ENCODE measurements around the gene MFSD11.
"Not testable (repeated sequence)": the region's sequence is repeated elsewhere in the genome, so short reads cannot be mapped to it uniquely, and the experiment has no call there.

MFSD11 gene

GRCh38 chr17:76709077-76709950 lies 28.6 kb upstream of the MFSD11 start:
- peak; percentile 83 for DNase-seq (ENCODE audit: low spot score)

- not testable (repeated sequence) for DNase-seq (ENCODE audit: low spot score)
Measured at GRCh38 chr17:76709951-76710862, 27.7 kb upstream of the MFSD11 start.

GRCh38 chr17:76710863-76711611 lies 26.9 kb upstream of the MFSD11 start, which contains the start of gene MXRA7:
TSS of gene MXRA7 (minus strand) at chr17:76710965. CDS start at chr17:76710946, 19 bp downstream.
- DNase-seq (ENCODE audit: low spot score): peak; percentile 75

DNA sequence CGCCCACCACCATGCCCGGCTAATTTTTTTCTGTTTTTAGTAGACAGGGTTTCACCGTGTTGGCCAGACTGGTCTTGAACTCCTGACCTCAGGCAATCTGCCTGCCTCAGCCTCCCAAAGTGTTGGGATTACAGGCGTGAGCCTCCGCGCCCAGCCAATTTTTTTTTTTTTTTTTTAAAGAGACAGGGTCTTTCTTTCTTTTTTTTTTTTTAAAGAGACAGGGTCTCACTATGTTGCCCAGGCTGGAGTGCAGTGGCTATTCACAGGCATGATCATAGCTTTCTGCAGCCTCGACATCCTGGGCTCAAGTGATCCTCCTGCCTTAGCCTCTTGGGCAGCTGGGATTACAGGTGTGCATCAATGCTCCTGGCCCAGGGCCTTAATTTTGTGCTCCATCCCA lies 25.6 kb upstream of the MFSD11 start:
- not testable (repeated sequence) for DNase-seq (ENCODE audit: low spot score)

DNA sequence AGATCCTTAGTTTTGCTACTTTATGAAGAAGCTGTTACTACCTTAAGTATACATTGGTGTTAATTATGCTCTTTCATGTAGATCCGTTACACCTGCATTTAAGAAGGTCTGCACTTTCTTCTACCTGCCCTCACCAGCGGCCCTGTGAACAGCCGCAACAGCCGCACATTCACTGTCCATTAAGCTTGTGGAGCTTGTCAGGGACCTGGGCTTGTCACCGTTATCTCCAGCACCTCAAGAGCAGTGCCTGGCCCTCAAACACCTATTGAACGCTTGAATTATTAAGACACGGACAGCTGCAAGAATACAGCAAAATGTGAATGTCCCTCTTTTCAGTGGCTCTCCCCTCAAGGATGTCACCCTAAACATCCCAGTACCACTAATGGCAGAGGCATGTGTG lies 24.2 kb upstream of the MFSD11 start:
- no peak for DNase-seq (ENCODE audit: low spot score)

DNA sequence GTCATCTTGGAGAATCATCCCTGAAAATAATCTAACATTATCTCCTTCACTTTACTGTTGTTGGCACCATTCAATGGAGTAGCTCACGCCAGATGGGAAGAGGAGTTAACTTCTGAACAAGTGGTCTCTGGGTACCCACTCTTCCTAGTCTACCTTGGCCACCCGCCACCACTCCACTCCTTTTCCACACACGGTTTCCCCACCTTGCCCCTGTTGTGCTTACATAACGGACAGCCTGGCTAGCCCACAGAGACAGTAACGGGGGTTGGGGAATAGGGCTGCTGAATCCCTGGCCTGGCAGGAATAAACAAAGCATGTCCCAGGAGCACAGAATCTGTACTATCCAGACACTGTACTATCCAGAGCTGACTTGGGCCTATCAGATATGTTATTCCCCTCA lies 23.6 kb upstream of the MFSD11 start:
- no peak for DNase-seq (ENCODE audit: low spot score)

DNA sequence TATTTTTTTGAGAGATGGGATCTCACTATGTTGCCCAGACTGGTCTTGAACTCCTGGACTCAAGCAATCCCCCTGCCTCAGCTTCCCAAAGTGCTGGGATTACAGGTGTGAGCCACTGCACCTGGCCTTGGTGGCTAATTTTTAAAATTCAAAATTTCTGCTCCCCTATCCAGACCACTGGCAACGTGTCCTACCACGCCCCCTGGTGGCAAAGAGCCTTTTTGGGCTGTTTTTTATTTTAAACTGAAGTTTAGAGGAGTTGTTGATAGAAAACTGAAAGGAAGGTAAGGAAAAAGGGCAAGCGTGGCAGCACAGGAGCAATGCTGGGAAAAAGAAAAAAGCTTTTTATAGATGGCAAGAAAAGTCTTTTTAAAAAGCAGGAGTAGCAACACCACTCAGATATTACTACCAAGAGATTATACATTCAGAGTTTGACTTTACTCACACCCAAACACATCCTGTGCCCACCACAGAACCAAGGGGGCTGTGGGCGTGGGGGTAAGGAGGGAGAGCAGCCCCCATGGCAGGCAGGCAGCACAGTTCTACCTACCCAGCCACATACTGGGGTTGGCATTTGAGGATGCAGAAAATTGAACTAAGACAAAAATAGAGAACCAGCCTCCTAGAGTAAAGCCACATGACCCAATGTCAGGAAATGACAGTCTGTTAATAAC lies 23.0 kb upstream of the MFSD11 start:
- peak; percentile 70 for DNase-seq (ENCODE audit: low spot score)

DNA sequence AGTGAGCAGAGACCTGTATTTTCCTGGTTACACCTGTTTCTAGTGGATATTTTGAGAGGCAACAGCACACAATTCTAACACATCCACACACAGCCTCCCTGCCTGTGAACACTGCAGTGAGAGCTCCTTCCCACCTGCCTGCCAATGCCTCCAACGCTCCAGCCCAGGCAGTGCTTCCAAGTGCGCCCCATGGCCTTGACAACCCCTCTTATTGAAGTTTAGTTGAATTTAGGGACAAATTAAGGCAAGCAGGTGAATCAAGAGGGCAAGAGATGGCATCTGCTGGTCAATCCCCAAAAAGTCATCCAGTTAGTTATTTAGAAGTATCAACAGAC lies 22.5 kb upstream of the MFSD11 start:
- DNase-seq (ENCODE audit: low spot score): no peak

DNA sequence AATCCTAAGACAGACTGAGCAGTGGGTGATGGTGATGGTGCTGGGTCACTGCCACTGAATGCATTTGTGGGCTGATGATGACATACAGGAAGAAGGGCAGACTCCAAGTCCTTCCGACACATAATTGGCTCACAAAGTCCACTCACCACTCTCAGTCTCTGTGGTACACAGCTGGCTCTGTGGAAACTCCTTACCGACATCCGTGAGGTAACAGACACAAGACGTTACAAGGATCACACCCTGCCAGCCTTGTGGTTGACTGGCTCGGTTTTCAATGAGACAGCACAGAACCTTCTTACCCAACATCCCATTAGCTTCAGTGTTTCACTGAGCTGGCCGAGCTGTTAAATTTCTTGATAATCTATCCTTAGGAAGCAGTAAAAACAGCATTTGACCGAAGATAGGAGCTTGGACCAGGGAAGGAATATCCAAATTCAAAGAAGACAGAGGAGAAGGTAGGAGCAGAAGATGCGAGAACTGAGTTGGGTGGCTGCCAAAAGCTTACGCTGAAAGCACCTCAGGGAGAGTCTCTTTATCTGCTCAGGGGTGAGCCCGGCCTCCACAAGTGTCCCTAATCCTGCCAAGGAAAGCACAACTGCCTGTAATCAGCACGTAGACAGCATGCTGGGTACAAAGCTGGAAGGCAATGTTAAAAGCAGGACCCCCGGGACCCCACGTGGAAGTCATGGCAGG lies 21.6 kb upstream of the MFSD11 start:
- DNase-seq (ENCODE audit: low spot score): no peak

DNA sequence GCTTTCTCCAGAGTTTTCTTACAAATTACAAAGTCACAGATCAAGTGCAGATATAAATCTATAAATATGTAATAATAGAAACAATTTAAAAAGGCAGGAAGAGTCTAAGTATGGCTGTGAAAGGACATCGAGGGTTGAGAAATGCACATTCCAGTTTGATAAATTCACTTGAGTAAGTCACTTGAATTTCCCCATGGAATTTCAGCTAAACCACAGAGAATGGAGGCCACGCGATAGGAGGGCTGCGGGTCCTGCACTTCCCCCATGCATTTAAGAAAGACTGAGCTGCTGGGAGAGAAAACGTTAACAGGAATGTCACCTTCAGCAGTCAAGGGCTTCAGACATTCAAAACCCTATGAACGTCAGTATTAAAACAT lies 21.1 kb upstream of the MFSD11 start:
- no peak for DNase-seq (ENCODE audit: low spot score)

DNA sequence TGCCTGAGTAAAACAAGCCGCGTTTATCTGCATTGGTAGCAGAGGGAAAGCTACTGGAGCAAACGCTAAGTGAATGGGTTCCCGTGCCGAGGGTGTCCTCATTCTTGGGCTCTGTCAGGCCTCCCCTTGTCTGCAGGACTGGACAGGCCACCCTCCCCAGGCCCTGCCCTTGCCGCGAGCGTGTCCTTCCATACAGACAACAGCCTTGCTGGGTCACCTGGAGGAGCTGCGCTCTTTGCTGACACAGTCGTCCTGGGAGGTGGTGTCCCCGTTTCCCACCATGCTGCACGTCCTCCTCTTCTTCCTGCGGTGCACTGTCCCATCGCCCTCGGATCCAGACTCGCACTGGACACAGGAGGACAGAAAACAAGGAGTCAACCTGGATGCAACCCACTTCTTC lies 19.4 kb upstream of the MFSD11 start:
- no peak for DNase-seq (ENCODE audit: low spot score)

DNA sequence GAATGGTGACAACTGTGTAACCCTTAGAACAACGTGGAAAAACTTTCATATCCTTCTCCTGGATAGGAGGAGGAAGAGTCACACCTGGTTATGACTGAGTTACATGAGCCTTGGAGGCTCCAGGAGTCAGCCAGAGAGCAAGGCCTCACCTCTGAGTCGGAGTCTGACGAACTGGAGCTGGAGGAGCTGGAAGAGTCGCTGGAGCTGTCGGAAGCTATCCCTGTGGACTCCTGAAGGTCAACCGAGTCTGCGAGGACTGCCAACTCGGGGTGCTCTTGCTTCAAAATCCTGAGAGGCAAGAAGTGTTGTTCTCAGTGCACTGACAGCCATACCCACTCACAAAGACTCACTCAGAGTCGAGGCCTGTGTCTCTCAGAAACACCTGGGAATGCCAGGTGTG lies 17.7 kb upstream of the MFSD11 start:
- DNase-seq (ENCODE audit: low spot score): no peak

DNA sequence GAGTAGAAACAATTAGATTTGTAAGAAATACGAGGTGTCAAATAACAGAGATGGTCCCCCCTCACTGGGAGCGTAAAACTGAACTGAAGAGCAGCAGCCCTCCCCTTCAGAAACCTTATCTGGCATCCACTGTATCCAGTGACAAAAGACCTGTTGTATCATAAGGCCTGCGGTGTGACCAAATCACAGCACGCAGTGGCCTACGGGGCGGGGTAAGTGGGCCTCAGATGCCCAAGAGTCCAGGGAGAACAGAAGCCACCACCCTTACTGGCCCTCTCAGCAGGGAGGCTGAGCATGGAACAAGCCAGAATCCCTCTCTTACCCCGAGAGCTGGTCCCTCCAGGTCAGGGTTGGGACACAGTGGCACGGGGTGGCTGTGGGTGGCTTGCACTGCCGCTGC lies 17.0 kb upstream of the MFSD11 start:
- DNase-seq (ENCODE audit: low spot score): no peak

- DNase-seq (ENCODE audit: low spot score): no peak
Measured at GRCh38 chr17:76721463-76721862, 16.5 kb upstream of the MFSD11 start.

DNA sequence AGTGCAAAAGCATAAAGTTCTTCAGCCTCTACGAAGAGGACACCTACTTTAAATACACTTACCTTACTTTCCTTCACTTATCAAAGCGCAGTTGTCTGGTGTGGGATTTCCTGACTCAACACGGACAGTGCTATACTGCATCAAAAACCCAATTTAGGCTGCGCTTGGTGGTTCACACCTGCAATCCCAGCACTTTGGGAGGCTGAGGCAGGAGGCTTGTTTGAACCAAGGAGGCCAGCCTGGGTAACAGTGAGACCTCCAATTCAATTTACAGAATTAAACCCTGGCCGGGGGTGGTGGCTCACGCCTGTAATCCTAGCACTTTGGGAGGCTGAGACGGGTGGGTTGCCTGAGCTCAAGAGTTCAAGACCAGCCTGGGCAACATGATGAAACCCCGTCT lies 15.6 kb upstream of the MFSD11 start:
- no peak for DNase-seq (ENCODE audit: low spot score)

- DNase-seq (ENCODE audit: low spot score): not testable (repeated sequence)
Measured at GRCh38 chr17:76722977-76723376, 14.9 kb upstream of the MFSD11 start.

DNA sequence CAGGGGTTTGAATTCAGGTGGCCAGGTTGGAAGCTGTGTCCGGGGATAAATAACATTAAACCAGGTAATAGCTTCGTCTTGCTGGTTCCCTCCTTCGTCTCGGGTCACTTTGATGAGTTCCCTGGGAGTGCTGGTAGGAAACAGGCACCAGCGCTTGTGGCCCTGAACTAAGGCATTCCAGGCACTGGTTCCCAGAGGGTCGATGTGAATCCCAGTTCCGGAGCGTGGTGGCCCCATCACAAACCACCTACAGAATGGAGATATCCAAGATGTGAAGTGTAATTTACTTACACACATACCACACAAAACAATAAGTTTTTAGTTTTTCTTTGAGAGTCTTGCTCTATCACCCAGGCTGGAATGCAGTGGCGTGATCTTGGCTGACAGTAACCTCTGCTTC lies 14.1 kb upstream of the MFSD11 start:
- no peak for DNase-seq (ENCODE audit: low spot score)

DNA sequence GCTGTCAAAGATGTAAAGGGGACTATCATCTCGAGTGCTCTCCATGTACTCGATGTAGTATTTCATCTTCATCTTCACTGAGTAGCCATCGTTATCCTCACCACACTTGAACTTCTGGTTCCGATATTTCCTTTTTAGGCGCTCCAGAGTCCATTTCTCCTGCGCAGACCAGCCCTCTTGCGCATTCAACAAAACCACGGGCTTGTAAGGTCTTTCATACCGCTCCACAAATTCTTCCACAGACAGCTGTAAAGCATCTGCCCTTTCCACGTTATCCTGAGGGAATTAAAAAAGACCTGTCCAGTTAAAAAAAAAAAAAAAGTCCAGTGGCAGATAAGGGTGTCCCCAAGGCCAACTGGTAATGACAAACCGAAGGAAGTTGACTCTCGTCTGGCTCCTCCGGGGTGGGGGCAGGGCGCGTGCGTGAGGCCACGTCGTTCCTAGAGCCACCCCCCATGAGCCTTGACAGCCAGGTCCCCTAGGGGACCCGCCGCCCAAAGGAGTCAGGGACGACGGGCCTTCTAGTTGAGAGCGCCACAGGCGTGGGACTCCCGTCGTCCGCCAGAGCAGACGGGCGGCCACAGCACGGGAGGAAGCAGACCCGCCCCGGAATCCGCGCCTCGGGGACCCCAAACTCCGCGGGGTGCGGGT lies 12.2 kb upstream of the MFSD11 start:
- DNase-seq (ENCODE audit: low spot score): no peak

GRCh38 chr17:76726231-76726775 lies 11.6 kb upstream of the MFSD11 start, which contains the start of gene JMJD6:
TSS of gene JMJD6 (minus strand) at chr17:76726606. CDS start at chr17:76726475, 131 bp downstream.
- peak; percentile 96 for DNase-seq (ENCODE audit: low spot score)

Measured in cerebellar cortex (tissue), 1 donor.